Right lobe of liver (tissue), 4 donors: ENCODE results near the gene EMC6.

Experiments
- POLR2A ChIP-seq: fragments of 450-650 bp; IDR thresholded peaks from one replicate; pipeline ENCODE4 v1.6.1; 2017; ENCODE audit warnings: antibody characterized with exemption, mild to moderate bottlenecking
- TF ChIP-seq, protein P1 (sequence below), 4 donors: fragments of 200-600 bp in 3 of 4; fragments of 450-650 bp in 1 of 4; IDR thresholded peaks; one replicate each; pipeline versions ENCODE4 v1.5.1 to v1.8.0; 2016 to 2022; ENCODE audit warnings: antibody characterized with exemption in 4 of 4, mild to moderate bottlenecking in 2 of 4
- donor health status: DM: no; HTN: no; CAD: no.
- donor health status: DM: no; HTN: no; CAD: no.
- donor health status: DM: no; HTN: yes; CAD: no.

DNA sequence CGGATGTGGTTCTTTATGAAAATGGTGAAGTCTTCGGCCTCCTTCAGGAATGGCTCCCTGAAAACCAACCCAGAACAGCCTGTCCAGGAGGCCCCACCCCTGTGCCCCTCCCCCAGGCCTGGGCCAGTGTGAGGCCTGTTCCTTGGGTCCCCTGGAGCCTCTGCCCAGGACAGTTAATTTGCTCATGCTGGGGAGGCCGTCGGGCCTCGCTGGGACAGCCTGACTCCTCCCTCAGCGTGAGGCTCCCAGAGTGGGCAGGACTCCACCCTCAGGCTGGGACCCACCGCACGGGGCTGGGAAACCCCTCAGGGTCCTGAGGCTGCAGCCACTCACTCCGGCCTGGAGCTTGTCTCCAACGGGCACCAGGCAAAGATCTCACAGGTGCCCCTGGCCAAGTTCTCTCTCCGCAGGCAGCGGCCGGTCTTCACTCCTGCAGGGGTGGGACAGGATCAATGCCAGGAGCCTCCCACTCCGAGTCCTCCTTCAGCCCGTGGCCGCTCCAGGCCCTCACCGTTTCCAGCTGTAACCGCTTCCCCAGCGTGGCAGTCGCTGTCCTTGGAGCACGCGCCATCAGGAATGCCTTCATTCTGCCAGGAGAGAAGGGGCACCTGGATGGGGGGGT is 21.6 kb downstream of the EMC6 start:
- TF ChIP-seq, protein P1, sequence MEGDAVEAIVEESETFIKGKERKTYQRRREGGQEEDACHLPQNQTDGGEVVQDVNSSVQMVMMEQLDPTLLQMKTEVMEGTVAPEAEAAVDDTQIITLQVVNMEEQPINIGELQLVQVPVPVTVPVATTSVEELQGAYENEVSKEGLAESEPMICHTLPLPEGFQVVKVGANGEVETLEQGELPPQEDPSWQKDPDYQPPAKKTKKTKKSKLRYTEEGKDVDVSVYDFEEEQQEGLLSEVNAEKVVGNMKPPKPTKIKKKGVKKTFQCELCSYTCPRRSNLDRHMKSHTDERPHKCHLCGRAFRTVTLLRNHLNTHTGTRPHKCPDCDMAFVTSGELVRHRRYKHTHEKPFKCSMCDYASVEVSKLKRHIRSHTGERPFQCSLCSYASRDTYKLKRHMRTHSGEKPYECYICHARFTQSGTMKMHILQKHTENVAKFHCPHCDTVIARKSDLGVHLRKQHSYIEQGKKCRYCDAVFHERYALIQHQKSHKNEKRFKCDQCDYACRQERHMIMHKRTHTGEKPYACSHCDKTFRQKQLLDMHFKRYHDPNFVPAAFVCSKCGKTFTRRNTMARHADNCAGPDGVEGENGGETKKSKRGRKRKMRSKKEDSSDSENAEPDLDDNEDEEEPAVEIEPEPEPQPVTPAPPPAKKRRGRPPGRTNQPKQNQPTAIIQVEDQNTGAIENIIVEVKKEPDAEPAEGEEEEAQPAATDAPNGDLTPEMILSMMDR (IDR thresholded peaks at IDR 0.05) = no peak
- no peak for TF ChIP-seq POLR2A
